Measurements from ENCODE around the gene KIAA1671. TPM values are rescaled to one million over a fixed set of nuclear protein-coding genes. Genes with fewer than 3 reads are reported as not detected.

The KIAA1671 gene
- polyA plus RNA-seq, 2 donors, result 14.2 to 17.7 TPM

DNA sequence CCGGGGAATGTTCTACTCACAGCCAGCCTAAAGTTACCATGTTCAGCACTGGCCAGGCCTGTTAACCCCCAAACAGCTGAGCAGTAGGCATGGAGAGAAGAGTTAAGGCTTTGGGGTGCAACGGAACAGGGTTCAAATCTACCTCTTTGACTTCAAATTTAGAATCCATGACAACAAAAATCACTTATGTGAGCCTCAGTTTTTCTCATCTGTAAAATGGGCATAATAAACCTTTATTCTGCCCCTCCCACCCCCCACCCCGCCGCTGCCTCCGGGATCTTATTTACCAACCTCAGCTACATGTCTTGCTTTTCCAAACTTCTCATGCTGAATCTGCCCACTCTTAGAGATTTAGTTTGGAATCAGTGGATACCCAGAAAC, 134.4 kb downstream of the KIAA1671 start:
- Histone ChIP-seq H3K4me1 (ENCODE audit: control insufficient read depth in 2 of 2, insufficient read depth in 2 of 2, low read length in 1 of 2) (peaks cover 0 to 4% of the 10 kb centered on the region in 2 donors), H3K36me3 (ENCODE audit: control insufficient read depth in 2 of 2, insufficient read depth in 2 of 2, low read length in 1 of 2) (no peaks in the 10 kb centered on the region), H3K4me3 (ENCODE audit: low read depth in 1 of 2, low read length in 2 of 2) (no peak overlapping the region), H3K27ac (ENCODE audit: low read depth in 2 of 2, low read length in 1 of 2) (no peak overlapping the region), H3K9me3 (ENCODE audit: control insufficient read depth in 2 of 2, insufficient read depth in 1 of 2, low read depth in 1 of 2, low read length in 1 of 2) (no peaks in the 10 kb centered on the region), H3K27me3 (ENCODE audit: control insufficient read depth in 1 of 2, insufficient read depth in 2 of 2, low read length in 2 of 2) (no peaks in the 10 kb centered on the region)
- WGBS, 2 donors, result 73 to 75% methylated on average over 5 of the region's 5 CpGs

- peaks cover 0 to 3% of the 10 kb centered on the region in 2 donors for H3K4me1 ChIP-seq (ENCODE audit: control insufficient read depth in 2 of 2, insufficient read depth in 2 of 2, low read length in 1 of 2)
- WGBS, 2 donors, result 72 to 75% methylated on average over 9 of the region's 9 CpGs
- no peaks in the 10 kb centered on the region for H3K27me3 ChIP-seq (ENCODE audit: control insufficient read depth in 1 of 2, insufficient read depth in 2 of 2, low read length in 2 of 2)
- H3K27ac ChIP-seq (ENCODE audit: low read depth in 2 of 2, low read length in 1 of 2), result no peak overlapping the region
- H3K4me3 ChIP-seq (ENCODE audit: low read depth in 1 of 2, low read length in 2 of 2), result no peak overlapping the region
- H3K36me3 ChIP-seq (ENCODE audit: control insufficient read depth in 2 of 2, insufficient read depth in 2 of 2, low read length in 1 of 2), result no peaks in the 10 kb centered on the region
- no peaks in the 10 kb centered on the region for H3K9me3 ChIP-seq (ENCODE audit: control insufficient read depth in 2 of 2, insufficient read depth in 1 of 2, low read depth in 1 of 2, low read length in 1 of 2)
These were observed 137.8 kb downstream of the KIAA1671 start for GRCh38 chr22:25090225-25090890.

DNA sequence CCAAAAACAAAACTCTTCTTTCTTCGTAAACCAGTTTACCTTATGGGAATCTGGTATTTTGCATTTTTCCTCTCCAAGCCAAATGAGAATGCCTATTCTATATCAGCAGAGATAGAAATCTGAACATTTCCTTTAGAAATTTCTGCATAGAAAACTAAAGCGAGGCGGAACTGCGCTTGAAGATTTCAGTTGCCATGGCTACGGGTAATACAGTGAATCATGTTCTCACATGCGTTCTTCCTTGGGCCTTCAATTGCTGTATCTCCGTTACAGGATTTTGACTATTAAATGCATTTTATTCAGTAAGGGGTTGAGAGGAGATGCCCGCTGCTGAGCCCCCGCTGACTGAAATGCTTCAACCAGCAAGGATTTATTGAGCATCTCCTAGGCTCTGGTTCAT, 138.9 kb downstream of the KIAA1671 start:
- H3K27me3 ChIP-seq (ENCODE audit: control insufficient read depth in 1 of 2, insufficient read depth in 2 of 2, low read length in 2 of 2), result no peaks in the 10 kb centered on the region
- WGBS, 2 donors, result 56 to 77% methylated on average over 9 of the region's 9 CpGs

DNA sequence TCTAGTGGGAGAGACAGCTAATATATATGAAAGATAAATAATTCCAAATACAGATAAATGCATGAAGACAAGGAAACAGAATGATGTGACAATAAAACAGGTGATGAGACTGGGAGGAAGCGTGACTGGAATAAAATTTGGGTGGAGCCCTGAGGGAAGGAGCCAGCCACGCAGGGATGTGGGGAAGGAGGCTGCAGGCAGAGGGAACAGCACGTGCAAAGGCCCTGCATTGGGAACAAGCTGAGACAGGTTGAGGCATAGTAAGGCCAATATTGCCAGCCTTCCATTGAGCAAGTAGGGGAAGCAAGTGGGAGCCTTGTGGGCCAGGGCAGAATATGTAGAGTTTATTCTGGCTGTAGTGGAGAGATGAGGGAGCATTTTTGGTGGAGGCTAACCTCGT, 139.6 kb downstream of the KIAA1671 start:
- Histone ChIP-seq H3K36me3 (ENCODE audit: control insufficient read depth in 2 of 2, insufficient read depth in 2 of 2, low read length in 1 of 2) (peaks cover 0 to 2% of the 10 kb centered on the region in 2 donors), H3K27ac (ENCODE audit: low read depth in 2 of 2, low read length in 1 of 2) (no peak overlapping the region), H3K4me1 (ENCODE audit: control insufficient read depth in 2 of 2, insufficient read depth in 2 of 2, low read length in 1 of 2) (no peaks in the 10 kb centered on the region), H3K27me3 (ENCODE audit: control insufficient read depth in 1 of 2, insufficient read depth in 2 of 2, low read length in 2 of 2) (no peaks in the 10 kb centered on the region), H3K9me3 (ENCODE audit: control insufficient read depth in 2 of 2, insufficient read depth in 1 of 2, low read depth in 1 of 2, low read length in 1 of 2) (no peaks in the 10 kb centered on the region), H3K4me3 (ENCODE audit: low read depth in 1 of 2, low read length in 2 of 2) (no peak overlapping the region)
- WGBS, 2 donors, result 71 to 74% methylated on average over 4 of the region's 4 CpGs

More for the DNA sequence above, 138.9 kb downstream of the KIAA1671 start:
- Histone ChIP-seq H3K27ac (ENCODE audit: low read depth in 2 of 2, low read length in 1 of 2) (no peak overlapping the region), H3K4me3 (ENCODE audit: low read depth in 1 of 2, low read length in 2 of 2) (no peak overlapping the region), H3K9me3 (ENCODE audit: control insufficient read depth in 2 of 2, insufficient read depth in 1 of 2, low read depth in 1 of 2, low read length in 1 of 2) (no peaks in the 10 kb centered on the region), H3K4me1 (ENCODE audit: control insufficient read depth in 2 of 2, insufficient read depth in 2 of 2, low read length in 1 of 2) (no peaks in the 10 kb centered on the region), H3K36me3 (ENCODE audit: control insufficient read depth in 2 of 2, insufficient read depth in 2 of 2, low read length in 1 of 2) (peaks cover 0 to 2% of the 10 kb centered on the region in 2 donors)

- no peak overlapping the region for H3K4me3 ChIP-seq (ENCODE audit: low read depth in 1 of 2, low read length in 2 of 2)
- 78 to 79% methylated on average over 6 of the region's 6 CpGs for WGBS, 2 donors
- H3K27me3 ChIP-seq (ENCODE audit: control insufficient read depth in 1 of 2, insufficient read depth in 2 of 2, low read length in 2 of 2), result no peaks in the 10 kb centered on the region
- H3K36me3 ChIP-seq (ENCODE audit: control insufficient read depth in 2 of 2, insufficient read depth in 2 of 2, low read length in 1 of 2), result peaks cover 0 to 4% of the 10 kb centered on the region in 2 donors
- no peaks in the 10 kb centered on the region for H3K9me3 ChIP-seq (ENCODE audit: control insufficient read depth in 2 of 2, insufficient read depth in 1 of 2, low read depth in 1 of 2, low read length in 1 of 2)
- H3K4me1 ChIP-seq (ENCODE audit: control insufficient read depth in 2 of 2, insufficient read depth in 2 of 2, low read length in 1 of 2), result no peaks in the 10 kb centered on the region
- H3K27ac ChIP-seq (ENCODE audit: low read depth in 2 of 2, low read length in 1 of 2), result no peak overlapping the region
These were observed 142.1 kb downstream of the KIAA1671 start for GRCh38 chr22:25094579-25094978.

DNA sequence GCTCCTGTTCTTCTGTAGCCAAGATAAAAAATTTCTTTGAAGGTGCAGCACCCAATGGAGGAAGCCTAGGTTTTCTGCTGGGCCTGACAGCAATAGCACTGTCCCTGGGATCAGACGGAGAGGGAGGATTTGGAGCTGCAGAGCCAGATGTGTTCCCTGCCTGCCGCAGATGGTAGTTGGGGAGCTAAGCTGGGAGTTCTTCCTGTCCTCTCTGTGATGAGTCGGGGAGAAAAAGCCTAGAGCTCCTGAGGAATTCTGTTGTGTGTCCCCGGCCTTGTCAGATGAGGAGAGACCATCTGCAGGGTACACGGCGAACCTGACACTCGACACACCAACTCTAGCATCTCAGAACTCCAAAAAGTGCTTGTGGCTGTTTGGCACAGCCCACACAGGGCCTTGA, 143.4 kb downstream of the KIAA1671 start:
- Histone ChIP-seq H3K27me3 (ENCODE audit: control insufficient read depth in 1 of 2, insufficient read depth in 2 of 2, low read length in 2 of 2) (no peaks in the 10 kb centered on the region), H3K27ac (ENCODE audit: low read depth in 2 of 2, low read length in 1 of 2) (no peak overlapping the region), H3K4me1 (ENCODE audit: control insufficient read depth in 2 of 2, insufficient read depth in 2 of 2, low read length in 1 of 2) (no peaks in the 10 kb centered on the region), H3K4me3 (ENCODE audit: low read depth in 1 of 2, low read length in 2 of 2) (no peak overlapping the region), H3K36me3 (ENCODE audit: control insufficient read depth in 2 of 2, insufficient read depth in 2 of 2, low read length in 1 of 2) (peaks cover 0 to 4% of the 10 kb centered on the region in 2 donors), H3K9me3 (ENCODE audit: control insufficient read depth in 2 of 2, insufficient read depth in 1 of 2, low read depth in 1 of 2, low read length in 1 of 2) (no peaks in the 10 kb centered on the region)
- WGBS, 2 donors, result 86 to 89% methylated on average over 7 of the region's 7 CpGs

GRCh38 chr22:25096638-25097405, 144.3 kb downstream of the KIAA1671 start:
- Histone ChIP-seq H3K4me3 (ENCODE audit: low read depth in 1 of 2, low read length in 2 of 2) (no peak overlapping the region), H3K27me3 (ENCODE audit: control insufficient read depth in 1 of 2, insufficient read depth in 2 of 2, low read length in 2 of 2) (no peaks in the 10 kb centered on the region), H3K27ac (ENCODE audit: low read depth in 2 of 2, low read length in 1 of 2) (no peak overlapping the region), H3K4me1 (ENCODE audit: control insufficient read depth in 2 of 2, insufficient read depth in 2 of 2, low read length in 1 of 2) (no peaks in the 10 kb centered on the region), H3K9me3 (ENCODE audit: control insufficient read depth in 2 of 2, insufficient read depth in 1 of 2, low read depth in 1 of 2, low read length in 1 of 2) (no peaks in the 10 kb centered on the region), H3K36me3 (ENCODE audit: control insufficient read depth in 2 of 2, insufficient read depth in 2 of 2, low read length in 1 of 2) (peaks cover 0 to 4% of the 10 kb centered on the region in 2 donors)
- 83 to 85% methylated on average over 17 of the region's 17 CpGs for WGBS, 2 donors

DNA sequence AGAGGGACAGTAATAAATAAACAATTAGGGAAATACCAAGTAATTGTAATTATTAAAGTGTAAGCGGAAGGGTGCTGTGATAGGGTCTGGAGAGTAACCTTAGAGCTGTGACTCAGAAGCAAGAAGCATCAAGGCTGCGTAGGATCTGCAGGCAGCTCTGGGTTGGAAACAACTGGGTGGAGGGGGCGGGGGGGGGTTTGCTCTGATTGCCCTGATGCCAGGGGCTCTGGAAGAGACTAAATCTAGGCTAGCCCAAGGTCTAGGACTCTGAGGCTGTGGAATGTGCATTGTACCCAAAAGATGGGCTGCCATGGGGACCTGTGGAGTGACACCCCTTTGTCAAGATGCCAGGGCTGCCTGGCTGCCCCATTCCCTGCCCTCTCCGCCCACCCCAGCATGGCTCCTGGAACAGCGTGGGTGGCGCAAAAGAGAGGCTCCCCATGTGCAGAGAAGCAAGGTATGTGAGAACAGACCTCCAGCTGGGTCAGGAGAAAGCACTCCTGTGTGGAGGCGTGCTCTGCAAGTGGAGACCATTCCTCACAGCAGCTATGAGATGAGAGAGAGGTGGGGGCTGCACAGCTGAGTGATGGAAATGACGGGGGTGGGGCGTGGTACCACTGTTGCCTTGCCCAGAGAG, 146.0 kb downstream of the KIAA1671 start:
- Histone ChIP-seq H3K36me3 (ENCODE audit: control insufficient read depth in 2 of 2, insufficient read depth in 2 of 2, low read length in 1 of 2) (peaks cover 0 to 4% of the 10 kb centered on the region in 2 donors), H3K9me3 (ENCODE audit: control insufficient read depth in 2 of 2, insufficient read depth in 1 of 2, low read depth in 1 of 2, low read length in 1 of 2) (no peaks in the 10 kb centered on the region), H3K4me3 (ENCODE audit: low read depth in 1 of 2, low read length in 2 of 2) (no peak overlapping the region), H3K27me3 (ENCODE audit: control insufficient read depth in 1 of 2, insufficient read depth in 2 of 2, low read length in 2 of 2) (no peaks in the 10 kb centered on the region), H3K4me1 (ENCODE audit: control insufficient read depth in 2 of 2, insufficient read depth in 2 of 2, low read length in 1 of 2) (no peaks in the 10 kb centered on the region), H3K27ac (ENCODE audit: low read depth in 2 of 2, low read length in 1 of 2) (no peak overlapping the region)
- WGBS, 2 donors, result 86 to 89% methylated on average over 9 of the region's 9 CpGs

GRCh38 chr22:25099202-25099601, 146.7 kb downstream of the KIAA1671 start:
- Histone ChIP-seq H3K9me3 (ENCODE audit: control insufficient read depth in 2 of 2, insufficient read depth in 1 of 2, low read depth in 1 of 2, low read length in 1 of 2) (no peaks in the 10 kb centered on the region), H3K36me3 (ENCODE audit: control insufficient read depth in 2 of 2, insufficient read depth in 2 of 2, low read length in 1 of 2) (peaks cover 0 to 4% of the 10 kb centered on the region in 2 donors), H3K4me3 (ENCODE audit: low read depth in 1 of 2, low read length in 2 of 2) (no peak overlapping the region), H3K27ac (ENCODE audit: low read depth in 2 of 2, low read length in 1 of 2) (no peak overlapping the region), H3K27me3 (ENCODE audit: control insufficient read depth in 1 of 2, insufficient read depth in 2 of 2, low read length in 2 of 2) (no peaks in the 10 kb centered on the region), H3K4me1 (ENCODE audit: control insufficient read depth in 2 of 2, insufficient read depth in 2 of 2, low read length in 1 of 2) (no peaks in the 10 kb centered on the region)
- 85 to 90% methylated on average over 4 of the region's 4 CpGs for WGBS, 2 donors

All from esophagus (tissue), 2 donors.